GM04504 (cell line): ENCODE data around the gene TOR1A.

Source experiments
- DNase-seq: peaks from one replicate; pipeline ENCODE4 v3.0.0-alpha.2; 2012; ENCODE audit warnings: low read depth

Gene TOR1A, protein sequence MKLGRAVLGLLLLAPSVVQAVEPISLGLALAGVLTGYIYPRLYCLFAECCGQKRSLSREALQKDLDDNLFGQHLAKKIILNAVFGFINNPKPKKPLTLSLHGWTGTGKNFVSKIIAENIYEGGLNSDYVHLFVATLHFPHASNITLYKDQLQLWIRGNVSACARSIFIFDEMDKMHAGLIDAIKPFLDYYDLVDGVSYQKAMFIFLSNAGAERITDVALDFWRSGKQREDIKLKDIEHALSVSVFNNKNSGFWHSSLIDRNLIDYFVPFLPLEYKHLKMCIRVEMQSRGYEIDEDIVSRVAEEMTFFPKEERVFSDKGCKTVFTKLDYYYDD

DNA sequence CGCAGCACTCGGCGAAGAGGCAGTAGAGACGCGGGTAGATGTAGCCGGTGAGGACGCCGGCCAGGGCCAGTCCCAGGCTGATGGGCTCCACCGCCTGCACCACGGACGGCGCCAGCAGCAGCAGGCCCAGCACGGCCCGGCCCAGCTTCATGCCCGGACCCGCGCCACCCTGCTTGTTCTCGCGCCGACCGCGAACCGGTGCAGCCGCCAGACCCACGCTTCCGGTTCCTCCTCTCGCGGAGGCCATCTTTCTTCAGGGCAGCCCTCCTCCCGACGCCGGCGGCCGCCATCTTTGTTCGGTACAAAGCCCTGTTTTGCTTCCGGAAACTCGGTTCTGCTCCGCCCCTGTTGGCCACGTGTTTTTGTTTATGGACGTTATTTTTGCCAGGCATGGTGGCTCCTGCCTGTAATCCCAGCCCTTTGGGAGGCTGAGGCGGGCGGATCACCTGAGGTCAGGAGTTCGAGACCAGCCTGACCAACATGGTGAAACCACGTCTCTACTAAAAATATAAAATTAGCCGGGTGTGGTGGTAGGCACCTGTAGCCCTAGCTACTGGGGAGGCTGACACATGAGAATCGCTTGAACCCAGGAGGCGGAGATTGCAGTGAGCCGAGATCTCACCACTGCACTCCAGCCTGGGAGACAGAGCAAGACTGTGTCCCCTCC lies at the start of gene TOR1A:
Gene TOR1A, minus strand, starts transcription at position 202 of the 667 bp plus-strand sequence. Its CDS starts 51 bp downstream, at position 151.
- peak; percentile 89 for DNase-seq

DNA sequence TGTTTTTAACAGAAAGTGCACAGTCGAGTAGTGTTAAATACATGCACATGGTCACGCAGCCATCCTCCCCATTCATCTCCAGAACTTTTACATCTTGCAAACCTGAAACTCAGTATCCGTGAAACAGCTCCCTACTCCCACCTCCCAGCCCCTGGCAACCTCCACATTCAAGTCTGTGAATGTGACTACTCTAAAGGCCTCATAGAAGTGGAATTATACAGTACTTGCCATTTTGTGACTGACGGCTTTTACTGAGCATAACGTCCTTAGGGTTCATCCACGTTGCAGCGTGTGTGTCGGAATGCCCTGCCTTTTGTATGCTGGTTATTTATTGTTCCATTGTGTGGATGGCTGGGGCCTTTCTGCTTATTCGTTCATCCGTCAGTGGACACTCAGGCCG lies 47.1 kb upstream of the TOR1A start:
- DNase-seq = no peak

DNA sequence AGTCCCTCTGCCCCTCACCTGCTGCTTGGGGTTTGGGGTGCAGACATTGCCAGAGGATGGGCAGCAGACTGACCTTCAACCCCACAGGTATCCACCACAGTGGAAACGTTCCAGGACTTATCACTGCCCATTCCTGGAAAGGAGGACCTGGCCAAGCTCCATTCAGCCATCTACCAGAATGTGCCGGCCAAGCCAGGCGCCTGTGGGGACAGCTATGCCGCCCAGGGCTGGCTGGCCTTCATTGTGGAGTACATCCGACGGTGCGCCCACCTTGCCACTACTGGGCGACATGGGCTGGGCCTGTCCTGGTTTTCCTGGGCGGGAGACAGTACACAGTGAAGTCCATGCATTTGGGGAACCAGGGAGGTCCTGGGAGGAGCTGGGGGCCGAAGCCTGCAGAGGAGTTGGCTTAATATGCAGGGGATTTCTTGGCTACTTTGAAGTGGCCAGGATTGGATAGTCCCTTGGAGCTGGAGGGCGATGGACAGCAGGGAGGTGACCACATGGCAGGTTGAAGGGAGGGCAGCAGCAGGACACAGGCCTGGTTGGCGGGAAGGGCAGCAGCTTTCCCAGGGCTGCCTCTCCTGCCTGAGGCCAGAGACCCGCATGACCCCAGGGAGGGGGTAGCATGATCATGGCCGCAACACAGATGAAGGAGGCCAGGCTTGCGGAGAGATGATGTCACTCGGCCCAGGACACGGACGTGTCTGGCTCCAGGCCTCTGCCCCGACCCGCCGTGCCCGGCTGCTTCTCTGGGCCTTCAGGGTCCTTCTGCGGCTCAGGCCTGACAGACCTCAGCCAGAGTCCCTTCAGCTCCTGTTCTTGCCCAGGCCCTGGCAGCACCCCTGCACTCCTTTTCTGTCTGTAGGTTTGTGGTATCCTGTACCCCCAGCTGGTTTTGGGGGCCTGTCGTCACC lies 45.9 kb upstream of the TOR1A start:
- no peak for DNase-seq

DNA sequence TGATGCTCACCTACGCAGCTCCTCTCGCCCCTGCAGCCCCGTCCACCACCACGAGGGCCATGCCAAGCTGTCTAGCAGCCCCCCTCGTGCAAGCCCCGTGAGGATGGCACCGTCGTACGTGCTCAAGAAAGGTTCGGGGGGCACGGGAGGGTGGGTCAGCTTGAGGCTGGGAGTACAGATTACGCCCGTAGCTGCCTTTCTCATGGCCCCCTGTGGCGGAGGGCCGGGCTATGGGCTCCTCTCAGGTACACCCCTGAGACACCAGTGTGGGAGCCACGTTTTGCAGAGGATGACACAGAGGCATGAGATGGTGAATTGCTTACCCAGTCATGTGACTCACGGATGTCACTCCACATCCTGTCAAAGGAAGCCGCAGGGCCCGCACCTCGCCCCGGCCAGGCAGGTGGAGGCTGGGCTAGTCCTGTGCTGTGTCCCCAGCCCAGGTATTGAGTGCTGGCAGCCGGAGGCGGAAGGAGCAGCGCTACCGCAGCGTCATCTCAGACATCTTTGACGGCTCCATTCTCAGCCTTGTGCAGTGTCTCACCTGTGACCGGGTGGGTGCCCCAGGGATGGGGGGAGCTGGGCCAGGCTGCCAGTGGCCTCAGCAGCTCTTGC lies 45.0 kb upstream of the TOR1A start:
- DNase-seq = no peak

DNA sequence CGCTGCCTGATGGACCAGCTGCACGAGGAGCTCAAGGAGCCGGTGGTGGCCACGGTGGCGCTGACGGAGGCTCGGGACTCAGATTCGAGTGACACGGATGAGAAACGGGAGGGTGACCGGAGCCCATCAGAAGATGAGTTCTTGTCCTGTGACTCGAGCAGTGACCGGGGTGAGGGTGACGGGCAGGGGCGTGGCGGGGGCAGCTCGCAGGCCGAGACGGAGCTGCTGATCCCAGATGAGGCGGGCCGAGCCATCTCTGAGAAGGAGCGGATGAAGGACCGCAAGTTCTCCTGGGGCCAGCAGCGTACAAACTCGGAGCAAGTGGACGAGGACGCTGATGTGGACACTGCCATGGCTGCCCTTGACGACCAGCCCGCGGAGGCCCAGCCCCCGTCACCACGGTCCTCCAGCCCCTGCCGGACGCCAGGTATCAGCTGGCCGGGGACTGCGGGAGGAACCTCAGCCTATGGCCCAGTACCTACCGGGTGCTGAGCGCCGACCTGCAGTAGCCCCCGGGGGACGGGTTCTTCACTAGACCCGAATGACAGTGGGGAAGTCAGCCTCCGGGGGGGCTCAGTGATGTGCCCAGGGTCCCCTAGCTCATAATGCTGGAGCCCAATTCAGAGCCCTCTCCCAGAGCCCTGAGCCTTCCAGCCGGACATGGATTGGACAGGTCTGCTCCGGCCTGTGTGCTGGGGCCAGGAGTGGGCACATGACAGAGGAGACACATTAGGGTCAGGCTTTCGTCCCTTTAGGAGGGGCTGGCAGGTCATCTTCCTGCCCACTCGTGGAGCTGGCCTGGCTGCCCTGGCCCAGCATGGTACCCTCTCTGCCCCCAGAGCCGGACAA lies 44.3 kb upstream of the TOR1A start:
- DNase-seq = no peak

DNA sequence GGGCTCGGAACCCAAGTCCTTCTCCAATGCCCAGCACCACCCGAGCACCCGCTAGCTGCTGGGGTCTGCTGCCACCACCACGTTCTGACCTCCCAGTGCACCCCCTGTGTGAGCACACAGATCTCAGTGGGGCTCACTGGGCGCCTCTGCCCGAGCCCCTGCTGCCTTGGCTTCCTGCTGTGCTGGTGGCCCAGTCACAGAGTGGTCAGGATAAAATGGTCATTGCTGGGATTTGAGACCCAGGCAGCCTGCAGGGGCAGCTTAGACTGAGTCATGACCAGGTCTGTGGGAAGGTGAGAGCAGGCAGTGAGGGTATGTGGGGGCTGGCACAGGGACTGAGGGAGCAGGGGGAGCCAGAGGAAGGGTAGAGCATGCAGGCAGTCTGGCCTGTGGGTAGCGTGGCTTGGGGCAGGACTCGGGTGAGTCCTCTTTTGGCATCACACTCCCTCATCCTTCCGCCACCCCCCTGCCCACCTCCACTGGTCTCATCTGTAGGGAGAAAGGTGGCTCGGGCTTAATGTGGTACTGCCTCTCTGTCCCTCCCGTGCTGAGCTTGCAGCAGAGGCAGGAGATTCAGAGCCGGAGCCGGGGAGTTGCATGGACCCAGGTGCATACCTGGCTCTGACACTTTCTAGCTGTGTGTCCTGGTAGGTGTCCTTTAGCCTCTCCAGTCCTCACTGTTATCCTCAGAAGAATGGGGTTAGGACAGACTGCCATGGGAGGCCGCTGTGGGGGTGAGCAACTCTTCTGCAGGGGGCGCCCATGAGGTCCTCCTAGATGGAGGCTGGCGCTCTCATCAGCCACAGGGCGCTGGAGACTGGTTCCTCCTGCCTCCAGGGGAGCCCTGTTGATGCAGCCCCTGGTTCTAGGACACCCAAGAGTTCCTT lies 43.4 kb upstream of the TOR1A start:
- no peak for DNase-seq

DNA sequence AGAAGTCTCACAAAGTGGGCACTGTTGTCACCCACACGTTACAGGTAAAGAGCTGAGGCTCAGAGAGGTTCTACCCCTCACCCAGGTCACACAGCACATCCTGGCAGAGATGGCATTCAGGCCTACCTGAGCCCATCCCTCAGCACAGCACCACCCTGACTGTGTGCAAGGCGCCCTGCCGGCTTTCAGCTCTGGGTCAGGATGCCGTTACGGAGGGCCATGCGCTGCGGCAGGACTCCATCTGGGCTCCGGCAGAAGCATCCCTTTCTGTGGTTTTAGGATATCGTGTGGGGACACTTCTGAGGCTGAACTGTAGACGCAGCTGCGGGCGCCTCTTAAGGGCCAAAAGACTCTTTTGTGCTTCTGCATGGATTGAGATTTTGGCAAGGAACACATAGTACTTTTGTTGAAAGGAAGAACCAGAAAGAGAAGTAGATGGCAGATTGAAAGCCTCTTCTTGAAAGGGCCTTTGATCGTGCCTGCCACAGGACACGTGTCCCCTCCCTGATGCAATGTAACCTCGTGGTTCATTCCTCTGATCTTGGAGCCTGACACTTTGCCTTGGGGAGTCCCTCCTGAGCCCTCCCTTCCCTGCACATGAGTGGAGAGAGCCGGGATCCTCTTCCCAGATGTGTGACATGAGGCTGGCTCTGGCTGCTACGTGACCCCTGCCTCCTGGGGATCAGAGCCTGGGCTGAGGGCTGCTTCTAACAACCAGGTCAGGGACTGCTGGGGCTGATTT lies 42.6 kb upstream of the TOR1A start:
- no peak for DNase-seq

DNA sequence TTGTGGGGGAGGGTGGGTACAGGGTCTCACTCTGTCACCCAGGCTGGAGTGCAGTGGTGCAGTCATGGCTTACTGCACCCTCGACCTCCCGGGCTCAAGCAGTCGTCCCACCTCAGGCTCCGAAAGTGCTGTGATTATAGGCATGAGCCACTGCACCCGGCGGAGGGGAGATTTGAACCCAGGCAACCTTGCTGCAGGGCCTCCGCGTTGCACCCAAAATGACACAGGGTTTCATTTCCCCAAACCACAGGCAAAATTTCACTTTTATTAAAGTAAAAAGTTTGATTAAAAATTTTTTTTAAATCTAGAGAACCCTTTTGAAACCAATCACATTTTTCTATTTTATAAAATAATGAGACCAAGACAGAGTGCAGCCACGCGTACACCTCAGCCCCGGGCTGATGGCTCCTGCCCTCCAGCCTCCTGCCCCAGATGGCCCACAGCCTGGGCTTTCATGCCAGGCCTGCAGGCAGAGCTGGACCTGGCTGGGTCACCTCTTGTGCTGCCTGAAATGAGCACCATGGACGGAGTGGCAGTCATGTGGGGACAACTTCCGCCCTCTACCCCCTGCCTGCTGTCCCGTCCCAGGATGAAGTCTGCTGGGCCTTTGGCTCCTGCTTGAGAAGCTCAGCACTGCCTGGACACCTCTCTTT lies 41.9 kb upstream of the TOR1A start:
- DNase-seq = no peak

DNA sequence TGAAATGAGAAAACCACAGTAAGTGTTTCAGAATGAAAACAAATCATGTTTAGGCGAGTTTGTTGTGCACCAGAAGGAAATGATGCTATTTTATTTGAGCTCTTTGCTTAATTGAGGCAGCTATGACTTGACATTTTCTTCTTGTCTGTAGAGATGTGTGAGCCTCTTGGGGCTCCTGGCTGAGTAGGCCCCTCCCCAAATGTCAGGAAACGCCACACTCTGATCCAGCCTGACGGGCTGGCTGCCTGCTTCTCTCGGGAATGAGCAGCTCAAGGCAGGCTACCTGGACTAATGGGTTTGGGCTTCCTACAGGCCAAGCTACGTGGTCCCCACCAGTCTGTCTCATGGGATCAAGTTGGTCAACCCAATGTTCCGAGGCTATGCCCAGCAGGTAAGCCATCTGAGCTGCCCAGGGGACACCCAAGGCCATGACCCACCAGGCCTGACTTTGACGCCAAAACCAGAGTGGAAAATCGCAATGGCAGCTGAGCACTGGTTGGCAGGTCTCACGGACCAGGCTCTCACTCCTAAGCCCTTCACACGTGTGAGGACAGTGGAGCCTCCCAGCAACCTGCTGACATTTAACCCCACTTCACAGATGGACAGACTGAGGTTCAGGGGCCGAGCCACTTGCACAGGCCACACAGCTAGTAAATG lies 41.2 kb upstream of the TOR1A start:
- DNase-seq = no peak

DNA sequence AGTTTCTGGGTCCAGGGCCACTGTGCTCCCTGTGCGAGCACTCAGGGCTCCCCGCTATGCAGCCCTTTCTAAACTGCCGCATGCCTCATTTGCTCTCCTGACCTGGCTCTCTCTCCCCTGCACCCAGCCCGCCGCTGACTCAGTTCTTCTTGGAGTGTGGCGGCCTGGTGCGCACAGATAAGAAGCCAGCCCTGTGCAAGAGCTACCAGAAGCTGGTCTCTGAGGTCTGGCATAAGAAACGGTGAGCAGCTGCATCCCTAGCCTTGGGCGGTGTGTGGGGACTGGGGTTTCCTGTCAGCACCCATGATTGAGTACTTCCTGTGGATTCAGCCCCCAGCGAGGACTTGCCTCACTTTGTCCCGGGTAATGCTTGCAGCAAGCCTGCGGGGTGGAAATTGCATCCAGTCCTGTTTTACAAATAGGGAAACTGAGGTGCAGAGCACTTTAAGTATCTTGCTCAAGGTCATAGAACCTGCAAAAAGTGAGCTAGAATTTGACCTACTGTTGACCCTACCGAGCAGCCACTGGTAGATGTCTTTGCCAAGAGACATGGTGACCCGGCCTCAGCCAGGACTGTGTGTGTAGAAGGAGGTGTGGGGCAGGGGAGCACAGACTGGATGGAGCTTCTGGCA lies 39.2 kb upstream of the TOR1A start:
- peak; percentile 85 for DNase-seq

DNA sequence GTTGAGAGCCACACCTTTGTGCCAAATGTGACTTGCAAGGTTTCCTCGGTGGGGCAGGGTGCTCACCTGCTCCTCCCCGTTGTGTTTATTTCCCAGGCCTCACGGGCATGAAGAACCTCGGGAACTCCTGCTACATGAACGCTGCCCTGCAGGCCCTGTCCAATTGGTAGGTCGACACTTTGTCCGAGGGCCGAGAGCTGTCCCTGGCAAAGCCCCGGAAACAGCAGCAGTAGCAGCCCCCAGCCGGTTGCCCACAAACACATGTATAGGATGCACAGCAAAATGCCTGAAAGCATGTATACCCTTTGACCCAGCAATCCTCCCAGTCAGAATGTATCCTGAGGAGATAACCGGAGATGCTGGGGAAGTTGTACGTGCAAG lies 37.5 kb upstream of the TOR1A start:
- no peak for DNase-seq

DNA sequence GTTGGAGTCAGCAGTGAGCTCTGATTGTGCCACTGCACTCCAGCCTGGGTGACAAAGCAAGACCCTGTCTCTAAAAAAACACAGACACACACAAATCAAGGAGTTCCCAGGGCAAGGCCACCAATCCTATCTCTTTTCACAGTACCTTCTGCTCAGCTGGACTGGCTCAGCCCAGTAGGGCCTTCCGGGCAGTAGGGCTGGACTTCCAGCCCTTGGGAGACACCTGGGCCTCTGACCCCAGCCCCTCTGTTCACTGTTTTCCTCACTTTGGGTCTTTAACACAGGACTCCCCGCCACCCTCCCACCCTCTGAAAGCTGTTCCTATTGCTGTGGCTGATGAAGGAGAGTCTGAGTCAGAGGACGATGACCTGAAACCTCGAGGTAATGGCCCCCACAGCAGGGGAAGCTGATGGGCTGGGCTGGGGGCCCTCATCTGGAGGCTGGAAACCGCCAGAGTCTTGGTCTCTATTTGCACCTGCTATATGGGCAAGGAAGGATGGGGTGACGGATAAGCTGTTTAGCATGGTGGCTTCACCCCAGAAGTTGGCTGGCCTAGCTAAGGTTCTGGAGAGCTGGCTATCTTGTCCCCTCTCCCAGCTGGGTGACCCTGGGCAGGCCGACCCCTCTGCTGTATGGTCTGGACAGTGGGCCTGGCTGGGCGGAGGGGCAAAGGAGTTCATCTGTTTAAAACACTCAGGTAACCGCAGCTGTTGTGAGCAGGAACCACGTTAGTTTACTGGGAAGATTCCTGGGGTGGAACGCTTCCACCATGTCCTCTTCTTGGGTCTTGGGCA lies 36.9 kb upstream of the TOR1A start:
- DNase-seq = no peak

DNA sequence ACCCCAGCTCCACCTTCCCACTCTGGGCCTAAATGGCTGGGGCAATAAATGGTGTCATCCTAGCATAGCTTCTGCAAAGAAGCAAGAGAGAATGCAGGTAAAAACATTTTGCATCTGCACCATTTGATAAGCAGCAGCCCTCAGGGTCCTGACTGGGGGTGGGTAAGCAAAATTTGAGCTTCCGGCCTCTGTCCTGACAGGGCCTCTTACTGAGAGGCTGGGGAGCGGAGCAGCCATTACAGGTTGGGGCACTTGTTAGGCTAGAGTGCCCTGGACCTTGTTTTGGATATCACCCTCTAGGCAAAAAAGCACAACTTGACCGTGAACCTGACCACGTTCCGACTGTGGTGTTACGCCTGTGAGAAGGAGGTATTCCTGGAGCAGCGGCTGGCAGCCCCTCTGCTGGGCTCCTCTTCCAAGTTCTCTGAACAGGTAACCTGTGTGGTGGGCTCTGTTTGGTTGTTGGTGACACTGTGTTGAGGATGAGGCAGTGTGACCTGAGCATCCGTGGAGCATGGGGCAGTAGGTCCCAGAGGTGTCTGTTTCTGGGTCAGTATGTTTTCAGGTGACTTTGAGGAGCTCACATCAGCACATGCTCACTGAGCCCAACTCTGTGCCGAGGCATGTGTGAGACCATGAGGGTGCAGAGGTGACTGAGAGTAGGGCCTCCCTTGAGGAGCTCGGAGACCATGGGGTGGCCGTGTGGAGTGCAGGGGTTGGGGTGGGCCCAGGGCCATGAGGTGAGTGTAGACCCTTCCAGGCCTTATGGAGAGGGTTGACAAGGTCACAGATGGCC lies 34.4 kb upstream of the TOR1A start:
- DNase-seq = no peak

DNA sequence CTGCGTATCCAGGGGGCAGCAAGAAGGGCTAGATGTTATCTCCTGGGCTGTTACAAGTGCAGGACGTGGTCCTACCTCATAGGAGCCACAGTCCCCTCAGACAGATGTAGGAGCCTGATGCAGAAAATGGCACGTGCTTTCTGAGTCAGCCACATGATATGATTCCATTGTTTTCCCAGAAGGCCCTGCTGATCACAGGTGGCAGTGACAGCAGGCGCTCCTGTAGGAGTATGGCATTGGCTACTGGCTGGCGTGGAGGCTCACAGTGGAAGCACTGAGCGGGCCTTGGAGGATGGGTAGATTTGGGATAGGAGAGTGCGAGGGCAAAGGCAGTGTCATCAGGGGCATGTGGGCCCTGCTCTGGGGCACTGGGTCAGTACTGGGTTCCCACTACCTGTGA lies 33.3 kb upstream of the TOR1A start:
- DNase-seq = no peak

DNA sequence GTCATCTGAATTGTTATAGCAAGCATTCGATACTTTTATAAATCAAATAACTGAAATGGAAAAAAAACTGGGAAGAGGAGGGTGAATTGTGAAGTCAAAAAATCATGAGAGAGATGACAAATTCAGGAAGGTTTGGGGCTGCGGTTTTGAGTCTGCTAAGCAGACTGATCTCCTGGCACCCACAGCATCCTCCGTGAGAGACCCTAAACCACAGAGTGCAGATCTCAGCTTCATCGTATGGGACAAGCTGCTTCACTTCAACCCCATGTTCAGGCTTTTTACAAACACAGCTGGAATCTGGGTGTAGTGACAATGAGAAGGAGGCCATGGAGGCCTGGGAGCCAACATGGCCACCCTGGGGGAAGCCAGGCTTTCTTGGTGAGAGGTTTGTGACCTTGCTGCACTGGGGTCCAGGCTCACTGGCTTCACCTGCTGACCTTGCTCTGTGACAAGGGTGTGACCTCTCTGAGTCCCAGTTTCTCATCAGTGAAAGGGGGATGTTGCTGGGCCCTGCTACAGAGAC lies 30.7 kb upstream of the TOR1A start:
- DNase-seq = no peak

DNA sequence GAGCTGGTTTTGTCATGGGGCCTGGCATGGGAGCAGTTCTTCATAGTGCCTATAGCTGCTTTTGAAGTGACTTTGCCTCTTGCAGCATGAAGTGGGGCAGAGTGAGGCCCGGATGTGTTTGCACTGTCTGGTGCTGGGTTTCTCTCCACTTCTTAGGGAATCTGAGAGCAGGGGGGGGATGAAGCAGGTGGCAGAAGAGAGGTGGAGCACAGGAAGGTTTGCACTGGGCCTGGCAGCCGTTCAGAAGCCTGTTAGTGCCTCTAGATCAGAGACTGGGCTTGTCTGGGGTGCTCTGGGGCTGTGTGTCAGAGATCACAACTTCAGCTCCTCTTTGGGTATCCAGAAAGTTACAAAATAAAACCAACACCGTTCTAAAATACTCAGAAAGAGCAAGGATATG lies 29.7 kb upstream of the TOR1A start:
- DNase-seq = no peak
